ENCODE data around the gene DCBLD1. TPM values are rescaled to one million over a fixed set of nuclear protein-coding genes. Genes with fewer than 3 reads are reported as not detected.

The DCBLD1 gene
- total RNA-seq, 4 donors from 2014 or later = 2.2 to 19.4 (median 10.7) TPM

DNA sequence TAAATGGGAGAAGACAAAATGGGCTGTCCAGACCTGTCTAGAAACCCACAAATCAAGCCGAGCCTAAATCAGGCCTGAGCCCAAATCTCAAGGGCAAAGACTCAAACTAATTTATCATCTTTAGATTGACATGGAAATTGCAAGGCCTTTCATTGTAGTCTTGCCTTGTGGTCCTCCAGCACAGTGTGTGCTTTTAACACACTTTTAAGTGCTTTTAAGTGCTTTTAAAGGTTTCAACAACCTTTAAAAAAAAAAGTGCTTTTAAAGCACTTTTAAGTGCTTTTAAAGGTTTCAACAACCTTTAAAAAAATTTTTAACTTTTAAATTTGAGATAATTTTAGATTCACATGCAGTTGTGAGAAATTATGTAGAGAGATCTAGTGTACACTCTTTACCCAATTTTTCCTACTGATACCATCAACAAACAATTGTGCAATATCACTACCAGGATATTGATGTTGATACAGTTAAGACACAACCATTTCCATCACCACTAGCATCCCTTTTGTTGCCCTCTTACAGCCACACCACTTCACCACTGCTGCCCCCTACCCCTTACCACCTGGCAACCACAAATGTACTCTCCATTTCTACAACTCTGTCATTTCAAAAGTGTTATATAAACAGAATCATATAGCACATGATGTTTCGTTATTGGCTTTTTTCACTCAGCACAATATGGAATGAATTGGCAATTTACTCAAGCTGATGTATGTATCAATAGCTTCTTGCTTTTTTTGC lies 23.1 kb upstream of the DCBLD1 start:
- TF ChIP-seq POLR2A (IDR thresholded peaks at IDR 0.05) (no peak), POLR2AphosphoS5 (IDR thresholded peaks at IDR 0.05) (no peak), EP300 (IDR thresholded peaks at IDR 0.05; ENCODE audit: low read depth) (no peak)
- TF ChIP-seq, protein P1, sequence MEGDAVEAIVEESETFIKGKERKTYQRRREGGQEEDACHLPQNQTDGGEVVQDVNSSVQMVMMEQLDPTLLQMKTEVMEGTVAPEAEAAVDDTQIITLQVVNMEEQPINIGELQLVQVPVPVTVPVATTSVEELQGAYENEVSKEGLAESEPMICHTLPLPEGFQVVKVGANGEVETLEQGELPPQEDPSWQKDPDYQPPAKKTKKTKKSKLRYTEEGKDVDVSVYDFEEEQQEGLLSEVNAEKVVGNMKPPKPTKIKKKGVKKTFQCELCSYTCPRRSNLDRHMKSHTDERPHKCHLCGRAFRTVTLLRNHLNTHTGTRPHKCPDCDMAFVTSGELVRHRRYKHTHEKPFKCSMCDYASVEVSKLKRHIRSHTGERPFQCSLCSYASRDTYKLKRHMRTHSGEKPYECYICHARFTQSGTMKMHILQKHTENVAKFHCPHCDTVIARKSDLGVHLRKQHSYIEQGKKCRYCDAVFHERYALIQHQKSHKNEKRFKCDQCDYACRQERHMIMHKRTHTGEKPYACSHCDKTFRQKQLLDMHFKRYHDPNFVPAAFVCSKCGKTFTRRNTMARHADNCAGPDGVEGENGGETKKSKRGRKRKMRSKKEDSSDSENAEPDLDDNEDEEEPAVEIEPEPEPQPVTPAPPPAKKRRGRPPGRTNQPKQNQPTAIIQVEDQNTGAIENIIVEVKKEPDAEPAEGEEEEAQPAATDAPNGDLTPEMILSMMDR (IDR thresholded peaks at IDR 0.05) = no peak
- Histone ChIP-seq H3K4me1 (peaks cover 0 to 11% (median 0%) of the 10 kb centered on the region in 4 donors), H3K4me3 (no peak overlapping the region), H3K36me3 (no peaks in the 10 kb centered on the region), H3K27me3 (no peaks in the 10 kb centered on the region), H3K9me3 (no peaks in the 10 kb centered on the region), H3K27ac (no peak overlapping the region)
- WGBS, 2 donors (ENCODE audit: low coverage in 1 of 2) = 85 to 94% methylated on average over 2 of the region's 2 CpGs
- in situ Hi-C loops (cut with MboI; ENCODE audit: low pct_ligation_motif_present in 1 of 4, low pct_unique_long_range_greater_than_20kb in 1 of 4, low sequenced_read_pairs in 3 of 4) = loop anchor here in 2 of 4 donors (5.0 to 10.0 kb wide), 2 partner anchors 93 to 95 kb away; no protein-coding TSS in a partner anchor
- no peak for DNase-seq
- intact Hi-C loops (cut with DNase I; ENCODE audit: low total_unique reads) = no loop called here

DNA sequence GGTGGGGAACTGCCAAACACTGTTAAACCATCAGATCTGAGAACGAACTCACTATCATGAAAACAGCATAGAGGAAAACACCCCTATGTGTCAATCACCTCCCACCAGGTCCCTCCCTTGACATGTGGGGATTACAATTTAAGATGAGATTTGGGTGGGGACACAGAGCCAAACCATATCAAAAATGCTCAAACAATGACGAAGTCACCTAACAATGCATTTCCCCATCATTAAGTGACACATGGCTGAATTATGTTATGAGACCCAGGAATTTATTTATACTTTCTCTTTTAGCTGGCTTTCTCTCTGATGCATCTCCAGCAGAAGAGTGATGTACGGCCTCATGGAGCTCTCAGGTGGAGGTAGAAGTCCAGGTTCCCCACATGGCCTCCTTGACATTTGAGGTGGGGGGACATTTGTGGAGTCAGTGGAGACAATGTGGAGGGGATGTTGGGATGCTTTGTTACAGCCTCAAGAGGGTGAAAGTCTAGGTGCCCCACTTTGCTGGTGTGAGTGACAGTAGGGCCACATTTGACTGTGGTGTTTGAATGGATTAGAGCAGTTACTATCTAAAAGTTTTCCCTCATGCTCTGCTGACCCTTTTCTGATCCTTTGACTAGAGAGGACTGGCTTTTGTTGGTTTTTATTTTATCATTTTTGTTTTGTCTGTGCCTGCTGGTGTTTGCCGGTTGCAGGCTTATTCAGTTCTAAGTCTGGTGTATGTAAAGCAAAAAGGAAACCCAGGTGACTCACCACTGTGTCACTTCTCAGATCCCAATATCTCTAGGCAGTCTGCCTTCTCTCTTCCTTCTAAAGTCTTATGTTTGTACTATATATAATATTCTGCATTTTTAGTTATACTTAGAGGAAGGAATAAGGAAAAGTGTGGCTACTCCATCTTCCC lies 18.5 kb upstream of the DCBLD1 start:
- Histone ChIP-seq H3K4me1 (no peaks in the 10 kb centered on the region), H3K4me3 (no peak overlapping the region), H3K36me3 (no peaks in the 10 kb centered on the region), H3K27me3 (no peaks in the 10 kb centered on the region), H3K9me3 (no peaks in the 10 kb centered on the region), H3K27ac (no peak overlapping the region)
- no peak for TF ChIP-seq POLR2AphosphoS5 (IDR thresholded peaks at IDR 0.05)
- DNase-seq = no peak
- intact Hi-C loops (cut with DNase I; ENCODE audit: low total_unique reads) (no loop called here), in situ Hi-C loops (cut with MboI; ENCODE audit: low pct_ligation_motif_present in 1 of 4, low pct_unique_long_range_greater_than_20kb in 1 of 4, low sequenced_read_pairs in 3 of 4) (no loop called here)
- WGBS, 2 donors (ENCODE audit: low coverage in 1 of 2) = 69 to 80% methylated on average over 2 to 4 of the region's 4 CpGs

DNA sequence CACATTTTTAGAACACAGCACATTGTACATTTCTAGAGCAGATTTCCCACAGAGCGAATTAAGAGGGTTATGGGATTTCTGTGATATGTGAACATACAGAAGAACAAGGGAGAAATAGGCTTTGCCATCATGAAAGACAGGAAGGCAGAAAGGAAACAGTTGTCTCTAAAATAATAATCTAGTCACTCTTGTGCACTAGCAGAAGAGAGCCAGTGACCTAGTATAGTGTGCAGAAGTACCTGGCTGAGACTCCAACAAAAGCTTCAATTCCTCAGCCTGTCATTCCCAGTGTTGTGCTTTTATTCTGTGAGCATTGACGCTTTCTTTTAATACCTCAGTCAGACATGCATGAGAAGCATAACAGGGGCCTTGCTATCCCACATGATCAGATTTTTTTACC lies 17.8 kb upstream of the DCBLD1 start:
- in situ Hi-C loops (cut with MboI; ENCODE audit: low pct_ligation_motif_present in 1 of 4, low pct_unique_long_range_greater_than_20kb in 1 of 4, low sequenced_read_pairs in 3 of 4) (no loop called here), intact Hi-C loops (cut with DNase I; ENCODE audit: low total_unique reads) (no loop called here)
- no peak overlapping the region for H3K27ac ChIP-seq
- DNase-seq = no peak
- H3K27me3 ChIP-seq = no peaks in the 10 kb centered on the region
- WGBS, 2 donors (ENCODE audit: low coverage in 1 of 2) = 46 to 100% methylated on average over 1 to 2 of the region's 2 CpGs
- H3K9me3 ChIP-seq = no peaks in the 10 kb centered on the region
- no peaks in the 10 kb centered on the region for H3K4me1 ChIP-seq
- TF ChIP-seq POLR2A (IDR thresholded peaks at IDR 0.05) (no peak), POLR2AphosphoS5 (IDR thresholded peaks at IDR 0.05) (no peak), EP300 (IDR thresholded peaks at IDR 0.05; ENCODE audit: low read depth) (no peak)
- TF ChIP-seq, protein P1 (IDR thresholded peaks at IDR 0.05) = no peak
- H3K36me3 ChIP-seq = no peaks in the 10 kb centered on the region
- no peak overlapping the region for H3K4me3 ChIP-seq

DNA sequence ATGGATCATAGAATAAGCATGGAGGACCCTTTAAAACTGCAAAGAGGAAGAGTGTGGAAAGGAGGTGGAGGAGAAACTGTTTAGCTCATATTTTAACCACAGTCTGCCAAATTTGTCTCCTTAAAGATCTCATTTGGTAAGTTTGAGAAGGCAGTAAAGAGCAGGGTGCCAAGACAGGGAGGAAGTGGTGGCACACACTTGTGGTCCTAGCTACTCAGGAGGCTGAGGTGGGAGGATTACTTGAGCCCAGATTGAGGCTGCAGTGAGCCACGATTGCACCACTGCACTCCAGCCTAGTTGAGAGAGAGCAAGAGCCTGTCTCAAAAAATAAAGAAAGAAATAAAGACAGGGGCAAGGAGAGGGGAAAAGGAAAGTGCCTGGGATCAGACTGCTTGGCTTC lies 16.8 kb upstream of the DCBLD1 start:
- Histone ChIP-seq H3K36me3 (no peaks in the 10 kb centered on the region), H3K9me3 (no peaks in the 10 kb centered on the region), H3K27ac (no peak overlapping the region), H3K27me3 (no peaks in the 10 kb centered on the region), H3K4me3 (no peak overlapping the region), H3K4me1 (no peaks in the 10 kb centered on the region)
- in situ Hi-C loops (cut with MboI; ENCODE audit: low pct_ligation_motif_present in 1 of 4, low pct_unique_long_range_greater_than_20kb in 1 of 4, low sequenced_read_pairs in 3 of 4) = no loop called here
- TF ChIP-seq, protein P1 (IDR thresholded peaks at IDR 0.05) = no peak
- TF ChIP-seq POLR2AphosphoS5 (IDR thresholded peaks at IDR 0.05) = no peak
- TF ChIP-seq EP300 (IDR thresholded peaks at IDR 0.05; ENCODE audit: low read depth) = no peak
- TF ChIP-seq POLR2A (IDR thresholded peaks at IDR 0.05) = no peak
- WGBS, 2 donors (ENCODE audit: low coverage in 1 of 2) = 17 to 42% methylated on average over 1 of the region's 1 CpG
- DNase-seq = no peak
- intact Hi-C loops (cut with DNase I; ENCODE audit: low total_unique reads) = no loop called here
